ENCODE data around the gene THRSP. TPM values are rescaled to one million over a fixed set of nuclear protein-coding genes. Genes with fewer than 3 reads are reported as not detected.
"Not testable (repeated sequence)": the region's sequence is repeated elsewhere in the genome, so short reads cannot be mapped to it uniquely, and the experiment has no call there.

The THRSP gene
- total and polyA plus RNA-seq, 8 donors = 0.33 to 1.4 (median 0.55) TPM; not detected in 5

DNA sequence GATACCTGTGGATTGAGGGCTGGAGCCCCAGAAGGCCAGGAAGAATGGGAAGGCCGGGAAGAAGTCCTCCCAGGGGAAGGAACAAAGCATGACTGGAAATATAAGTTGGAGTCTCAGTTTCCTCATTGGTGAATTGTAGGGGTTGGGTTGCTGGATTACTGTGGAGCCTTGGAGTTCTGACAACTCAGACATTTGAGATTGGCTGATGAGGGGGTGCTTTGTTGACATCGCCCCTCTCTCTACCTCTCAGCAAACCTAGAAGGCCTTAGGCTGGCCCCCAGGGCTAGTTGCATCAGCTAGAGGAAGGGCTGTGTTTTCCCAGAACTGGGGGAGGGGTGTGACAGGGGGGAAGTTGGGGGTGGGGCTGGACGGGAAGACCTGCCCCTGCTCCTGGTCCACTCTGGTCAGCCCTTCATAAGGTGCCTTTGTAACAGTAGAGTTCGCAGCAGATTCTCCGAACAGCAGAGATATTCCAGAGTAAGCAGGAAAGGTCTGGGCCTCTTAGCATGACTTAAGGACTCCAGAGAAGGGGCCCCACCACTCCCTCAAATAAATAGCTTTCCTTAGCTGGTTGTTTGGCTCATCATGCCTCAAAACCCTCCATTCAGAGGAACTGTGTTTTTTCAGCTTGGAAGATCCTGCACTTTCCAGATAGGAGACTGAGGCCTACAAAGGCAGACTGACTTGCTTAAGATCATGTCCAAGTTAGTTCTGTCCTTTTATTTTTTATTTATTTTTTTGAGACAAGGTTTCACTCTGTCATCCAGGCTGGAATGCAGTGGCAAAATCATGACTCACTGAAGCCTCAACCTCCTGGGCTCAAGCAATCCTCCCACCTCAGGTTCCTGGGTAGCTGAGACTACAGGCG is 12.5 kb upstream of the THRSP start:
- TF ChIP-seq EP300 (IDR thresholded peaks at IDR 0.05) (no peak), POLR2A (IDR thresholded peaks at IDR 0.05) (no peak), POLR2AphosphoS5 (IDR thresholded peaks at IDR 0.05) (no peak)
- TF ChIP-seq, protein P1, sequence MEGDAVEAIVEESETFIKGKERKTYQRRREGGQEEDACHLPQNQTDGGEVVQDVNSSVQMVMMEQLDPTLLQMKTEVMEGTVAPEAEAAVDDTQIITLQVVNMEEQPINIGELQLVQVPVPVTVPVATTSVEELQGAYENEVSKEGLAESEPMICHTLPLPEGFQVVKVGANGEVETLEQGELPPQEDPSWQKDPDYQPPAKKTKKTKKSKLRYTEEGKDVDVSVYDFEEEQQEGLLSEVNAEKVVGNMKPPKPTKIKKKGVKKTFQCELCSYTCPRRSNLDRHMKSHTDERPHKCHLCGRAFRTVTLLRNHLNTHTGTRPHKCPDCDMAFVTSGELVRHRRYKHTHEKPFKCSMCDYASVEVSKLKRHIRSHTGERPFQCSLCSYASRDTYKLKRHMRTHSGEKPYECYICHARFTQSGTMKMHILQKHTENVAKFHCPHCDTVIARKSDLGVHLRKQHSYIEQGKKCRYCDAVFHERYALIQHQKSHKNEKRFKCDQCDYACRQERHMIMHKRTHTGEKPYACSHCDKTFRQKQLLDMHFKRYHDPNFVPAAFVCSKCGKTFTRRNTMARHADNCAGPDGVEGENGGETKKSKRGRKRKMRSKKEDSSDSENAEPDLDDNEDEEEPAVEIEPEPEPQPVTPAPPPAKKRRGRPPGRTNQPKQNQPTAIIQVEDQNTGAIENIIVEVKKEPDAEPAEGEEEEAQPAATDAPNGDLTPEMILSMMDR (IDR thresholded peaks at IDR 0.05) = no peak
- peaks cover 0 to 5% (median 2%) of the 10 kb centered on the region in 4 donors for H3K4me1 ChIP-seq
- WGBS, 5 donors = 77 to 87% (median 84%) methylated on average over 6 of the region's 6 CpGs
- no peak for DNase-seq
- H3K4me3 ChIP-seq = no peak overlapping the region
- no peaks in the 10 kb centered on the region for H3K9me3 ChIP-seq
- no peak overlapping the region for H3K27ac ChIP-seq
- H3K36me3 ChIP-seq = no peaks in the 10 kb centered on the region
- H3K27me3 ChIP-seq = no peaks in the 10 kb centered on the region
- intact Hi-C loops (cut with DNase I; ENCODE audit: low total_unique reads) = no loop called here

DNA sequence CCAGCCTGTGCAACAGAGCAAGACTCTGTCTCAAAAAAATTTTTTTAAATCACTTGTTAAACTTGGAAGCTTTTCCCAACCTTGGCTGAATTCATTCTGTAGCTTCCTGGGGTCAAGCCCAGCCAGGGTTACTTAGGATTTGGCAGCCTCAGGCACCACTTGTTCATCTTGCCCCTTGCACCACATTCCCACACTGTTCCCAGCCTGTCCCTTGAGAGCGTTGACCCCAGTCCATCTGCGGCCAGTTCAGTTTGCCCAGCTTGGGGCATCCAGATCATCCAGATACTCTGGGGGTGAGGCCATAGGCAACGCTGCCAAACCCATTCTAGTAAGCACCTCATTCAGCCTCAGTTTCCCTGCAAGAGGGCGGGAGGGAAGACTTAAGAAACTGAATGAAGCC is 8.7 kb upstream of the THRSP start:
- H3K36me3 ChIP-seq = no peaks in the 10 kb centered on the region
- H3K27ac ChIP-seq = no peak overlapping the region
- H3K4me1 ChIP-seq = no peaks in the 10 kb centered on the region
- no peak overlapping the region for H3K4me3 ChIP-seq
- WGBS, 5 donors = 86 to 98% (median 88%) methylated on average over 4 of the region's 4 CpGs
- no peaks in the 10 kb centered on the region for H3K9me3 ChIP-seq
- DNase-seq = no peak
- TF ChIP-seq EP300 (IDR thresholded peaks at IDR 0.05) (no peak), POLR2AphosphoS5 (IDR thresholded peaks at IDR 0.05) (no peak), POLR2A (IDR thresholded peaks at IDR 0.05) (no peak)
- TF ChIP-seq, protein P1 (IDR thresholded peaks at IDR 0.05) = no peak
- H3K27me3 ChIP-seq = no peaks in the 10 kb centered on the region
- intact Hi-C loops (cut with DNase I; ENCODE audit: low total_unique reads) = no loop called here

DNA sequence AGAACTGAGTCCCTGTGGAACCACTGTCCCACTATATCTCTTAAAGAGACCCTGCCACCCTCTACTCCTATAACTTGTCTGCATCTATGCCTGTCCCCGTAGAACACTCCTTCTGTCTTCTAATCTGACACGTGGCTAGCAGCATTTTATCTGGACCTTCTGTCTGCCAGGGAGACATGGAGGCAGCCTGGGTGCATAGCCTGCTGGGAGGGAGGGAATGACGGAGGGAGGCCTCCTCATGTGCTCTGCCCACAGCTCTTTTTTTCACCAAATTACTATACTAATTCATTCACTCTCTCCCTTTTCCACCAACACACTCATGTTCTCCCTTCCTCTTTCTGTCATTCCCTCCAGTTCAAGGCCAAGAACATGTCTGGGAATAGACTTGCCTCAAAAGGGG is 7.6 kb upstream of the THRSP start:
- TF ChIP-seq POLR2AphosphoS5 (IDR thresholded peaks at IDR 0.05) (no peak), EP300 (IDR thresholded peaks at IDR 0.05) (no peak), POLR2A (IDR thresholded peaks at IDR 0.05) (no peak)
- TF ChIP-seq, protein P1 (IDR thresholded peaks at IDR 0.05) = no peak
- WGBS, 5 donors = 64 to 76% (median 69%) methylated on average over 3 of the region's 3 CpGs
- Histone ChIP-seq H3K27ac (no peak overlapping the region), H3K9me3 (no peaks in the 10 kb centered on the region), H3K27me3 (no peaks in the 10 kb centered on the region), H3K4me1 (peaks cover 0 to 4% (median 1%) of the 10 kb centered on the region in 4 donors), H3K36me3 (no peaks in the 10 kb centered on the region), H3K4me3 (no peak overlapping the region)
- no peak for DNase-seq
- intact Hi-C loops (cut with DNase I; ENCODE audit: low total_unique reads) = no loop called here

- no peaks in the 10 kb centered on the region for H3K27me3 ChIP-seq
- TF ChIP-seq, protein P1 (IDR thresholded peaks at IDR 0.05) = no peak
- TF ChIP-seq POLR2AphosphoS5 (IDR thresholded peaks at IDR 0.05) (no peak), EP300 (IDR thresholded peaks at IDR 0.05) (no peak), POLR2A (IDR thresholded peaks at IDR 0.05) (no peak)
- intact Hi-C loops (cut with DNase I; ENCODE audit: low total_unique reads) = no loop called here
- H3K4me3 ChIP-seq = no peak overlapping the region
- no peak for DNase-seq
- H3K4me1 ChIP-seq = peaks cover 0 to 14% (median 7%) of the 10 kb centered on the region in 4 donors
- H3K36me3 ChIP-seq = no peaks in the 10 kb centered on the region
- H3K9me3 ChIP-seq = no peaks in the 10 kb centered on the region
- WGBS, 5 donors = 82 to 88% (median 83%) methylated on average over 10 of the region's 10 CpGs
- no peak overlapping the region for H3K27ac ChIP-seq
These were observed 6.1 kb upstream of the THRSP start for GRCh38 chr11:78057462-78058055.

DNA sequence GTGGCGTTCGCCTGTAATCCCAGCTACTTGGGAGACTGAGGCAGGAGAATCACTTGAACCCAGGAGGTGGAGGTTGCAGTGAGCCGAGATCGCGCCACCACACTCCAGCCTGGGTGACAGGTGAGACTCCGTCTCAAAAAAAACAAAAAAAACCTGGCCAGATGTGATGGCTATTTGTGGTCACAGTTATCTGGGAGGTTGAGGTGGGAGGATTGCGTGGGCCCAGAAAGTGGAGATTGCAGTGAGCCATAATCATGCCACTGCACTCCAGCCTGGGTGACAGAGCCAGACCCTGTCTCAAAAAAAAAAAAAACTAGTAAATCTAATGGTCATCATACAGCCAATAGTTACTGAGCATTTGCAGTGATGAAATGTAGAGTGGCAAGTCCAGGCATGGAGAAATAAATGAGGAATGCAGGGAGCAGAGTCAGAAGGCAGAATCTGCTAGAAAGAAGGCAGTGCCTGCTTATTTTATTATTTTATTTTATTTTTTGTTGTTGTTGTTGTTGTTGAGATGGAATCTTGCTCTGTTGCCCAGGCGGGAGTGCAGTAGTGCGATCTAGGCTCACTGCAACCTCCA is 3.8 kb upstream of the THRSP start:
- 92 to 97% (median 95%) methylated on average over 9 of the region's 9 CpGs for WGBS, 5 donors

More for the DNA sequence above, 3.8 kb upstream of the THRSP start:
- H3K9me3 ChIP-seq; intact Hi-C loops (cut with DNase I; ENCODE audit: low total_unique reads); H3K27ac ChIP-seq; H3K36me3 ChIP-seq; H3K27me3 ChIP-seq; DNase-seq; H3K4me3 ChIP-seq: not testable (repeated sequence)
- H3K4me1 ChIP-seq = peaks cover 0 to 14% (median 7%) of the 10 kb centered on the region in 4 donors

Measured in stomach (tissue), 9 donors.